ENCODE results near the gene LITAFD. TPM values are rescaled to one million over a fixed set of nuclear protein-coding genes. Genes with fewer than 3 reads are reported as not detected.

The LITAFD gene
- total RNA-seq, 1 donor from 2014 or later = not detected

GRCh38 chr16:8929086-8929748 lies 47.1 kb downstream of the LITAFD start:
- ATAC-seq (ENCODE audit: poor library complexity) (no peak), DNase-seq (no peak)
- intact Hi-C loops (cut with DNase I) = no loop called here

GRCh38 chr16:8931859-8932258 lies 49.7 kb downstream of the LITAFD start:
- DNase-seq = peak; percentile 64
- intact Hi-C loops (cut with DNase I) = no loop called here
- peak; percentile 64 for ATAC-seq (ENCODE audit: poor library complexity)

GRCh38 chr16:8934601-8935000 lies 52.5 kb downstream of the LITAFD start:
- intact Hi-C loops (cut with DNase I) = no loop called here
- ATAC-seq (ENCODE audit: poor library complexity) = no peak
- DNase-seq = no peak

Other genes starting within 250 kb of the LITAFD start
- 3.4 TPM for gene ABAT, start 207.7 kb upstream of the LITAFD start, total RNA-seq
- gene TMEM186, start 84.7 kb upstream of the LITAFD start, total RNA-seq = 12.7 TPM
- gene PMM2, start 84.5 kb upstream of the LITAFD start, total RNA-seq = 14.9 TPM
- 26.0 TPM for gene CARHSP1, start 13.3 kb upstream of the LITAFD start, total RNA-seq
- gene USP7, start 81.6 kb downstream of the LITAFD start, total RNA-seq = 62.4 TPM
- 51.7 TPM for gene HAPSTR1, start 209.3 kb downstream of the LITAFD start, total RNA-seq